Activated CD4-positive, alpha-beta T cell treated with anti-CD3 and anti-CD28 coated beads, Interleukin-2, Interleukin-6, amounts not matched to agents 100 ng/mL and 50 ng/mL, durations not matched to agents 16 hours and 8 hours (primary cell): Measurements from ENCODE around the gene PIN4.
"Not testable (repeated sequence)": the region's sequence is repeated elsewhere in the genome, so short reads cannot be mapped to it uniquely, and the experiment has no call there.

ENCODE experiments used
- DNase-seq: peaks from one replicate; pipeline ENCODE4 v3.0.0-alpha.2; 2020

The PIN4 gene

GRCh38 chrX:72202792-72203401 lies 21.3 kb downstream of the PIN4 start:
- DNase-seq, result no peak

GRCh38 chrX:72203421-72203820 lies 21.9 kb downstream of the PIN4 start:
- peak; percentile 2 for DNase-seq

DNA sequence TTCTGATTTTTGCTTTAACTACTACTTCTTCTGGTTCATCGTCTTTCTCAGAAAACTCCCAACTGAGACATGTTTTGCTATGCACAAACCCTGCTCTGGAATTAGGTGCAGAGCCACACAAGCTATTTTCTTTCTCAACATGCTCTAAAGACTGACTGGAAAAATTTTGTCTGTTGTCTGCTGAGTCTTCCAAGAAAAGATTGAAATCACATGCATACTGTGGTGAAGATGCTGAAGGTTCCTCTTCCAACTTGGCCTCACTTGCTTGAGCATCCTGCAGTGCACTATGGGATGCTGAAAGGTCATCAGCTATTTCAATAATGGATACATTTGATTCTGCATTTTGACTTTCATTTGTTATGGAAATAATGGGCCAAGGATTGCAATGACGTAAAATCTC lies 24.1 kb downstream of the PIN4 start:
- DNase-seq, result no peak

- DNase-seq, result no peak
Observed at GRCh38 chrX:72207366-72207765, 25.8 kb downstream of the PIN4 start.

DNA sequence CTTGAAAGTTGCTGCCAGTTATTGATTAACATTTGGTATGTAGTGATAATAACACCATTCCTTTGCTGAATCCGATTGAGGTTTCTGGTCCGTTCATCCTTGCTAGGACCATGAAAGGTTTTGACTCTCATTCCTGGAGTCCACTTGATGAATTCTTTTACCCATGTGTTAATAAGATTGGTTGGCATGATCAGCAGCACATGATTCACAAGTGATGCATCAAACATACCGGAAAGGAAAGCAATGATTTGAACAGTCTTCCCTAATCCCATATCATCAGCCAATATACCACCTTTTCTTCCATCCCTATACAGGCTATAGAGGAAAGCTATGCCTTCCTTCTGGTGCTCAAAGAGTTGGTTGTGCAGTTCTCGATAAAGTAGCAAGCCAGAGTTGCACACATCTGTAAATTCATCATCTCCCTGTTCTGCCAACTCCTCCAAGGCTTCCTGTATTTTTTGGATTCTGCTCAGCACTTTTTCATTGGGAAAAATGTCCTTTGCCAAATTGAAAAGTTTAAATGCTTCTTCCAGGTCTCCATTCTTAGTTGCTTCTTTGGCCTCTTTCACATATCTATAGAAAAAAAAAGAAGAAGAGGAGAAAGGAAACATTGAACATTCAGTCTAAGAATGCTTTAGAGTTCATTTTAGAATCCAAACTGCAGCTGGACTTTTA lies 26.7 kb downstream of the PIN4 start:
- DNase-seq, result no peak

GRCh38 chrX:72216973-72217372 lies 35.4 kb downstream of the PIN4 start:
- DNase-seq, result no peak

DNA sequence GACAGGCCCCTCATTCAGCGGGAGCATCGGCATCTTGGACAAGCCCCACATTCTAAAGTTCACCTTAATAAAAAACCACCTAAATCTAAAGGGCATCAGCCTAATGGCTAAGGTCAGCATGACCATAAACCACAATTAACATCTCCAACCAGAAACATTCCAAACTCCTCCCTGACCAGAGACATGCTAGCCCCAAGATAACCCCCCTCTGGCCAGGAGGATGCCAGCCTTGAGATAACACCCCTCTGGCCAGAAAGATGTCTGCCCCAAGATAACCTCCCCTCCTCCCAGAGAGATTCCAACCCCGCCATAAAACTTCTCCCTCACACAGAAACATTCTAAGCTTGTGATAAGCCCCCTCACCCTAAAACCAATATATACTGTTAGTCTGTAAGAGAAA lies 38.8 kb downstream of the PIN4 start:
- DNase-seq, result not testable (repeated sequence)

DNA sequence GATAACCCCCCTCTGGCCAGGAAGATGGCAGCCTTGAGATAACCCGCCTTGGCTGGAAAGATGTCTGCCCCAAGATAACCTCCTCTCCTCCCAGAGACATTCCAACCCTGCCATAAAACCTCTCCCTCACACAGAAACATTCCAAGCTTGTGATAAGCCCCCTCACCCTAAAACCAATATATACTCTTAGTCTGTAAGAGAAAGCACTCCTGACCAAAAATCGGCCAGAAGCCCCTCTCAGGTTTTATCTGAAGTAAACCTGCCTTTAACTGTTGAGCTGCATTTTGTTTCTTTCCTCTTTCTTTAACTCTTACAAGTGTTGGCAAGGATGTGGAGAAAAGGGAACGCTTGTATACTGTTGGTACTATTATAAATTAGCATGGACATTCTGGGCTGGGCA lies 48.7 kb downstream of the PIN4 start:
- no peak for DNase-seq

- DNase-seq, result no peak
Observed at GRCh38 chrX:72236841-72237240, 55.3 kb downstream of the PIN4 start.

GRCh38 chrX:72238183-72238582 lies 56.6 kb downstream of the PIN4 start:
- DNase-seq, result no peak

- peak; percentile 91 for DNase-seq
Observed at GRCh38 chrX:72238721-72239475, 57.3 kb downstream of the PIN4 start, which contains the start of gene ERCC6L. ERCC6L (minus strand) TSS chrX:72239027; CDS start chrX:72238911, 116 bp downstream.

DNA sequence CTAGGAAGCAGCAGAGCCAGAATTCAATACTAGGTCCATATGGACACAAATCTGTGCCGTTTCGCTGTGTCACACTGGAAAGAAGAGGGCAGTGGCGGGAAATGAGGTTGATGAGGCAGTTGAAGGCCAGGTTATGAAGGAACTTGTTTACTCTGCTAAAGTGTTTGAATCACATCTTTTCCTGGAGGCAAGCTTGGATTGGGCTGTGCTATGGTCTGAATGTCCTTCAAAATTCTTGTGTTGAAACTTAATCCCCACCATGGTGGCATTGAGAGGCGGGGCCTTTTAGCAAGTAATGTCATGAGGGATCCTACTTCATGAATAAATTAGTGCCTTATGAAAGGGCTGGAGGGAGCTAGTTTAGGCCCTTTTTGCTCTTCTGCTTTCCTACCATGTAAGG lies 59.4 kb downstream of the PIN4 start:
- DNase-seq, result no peak

DNA sequence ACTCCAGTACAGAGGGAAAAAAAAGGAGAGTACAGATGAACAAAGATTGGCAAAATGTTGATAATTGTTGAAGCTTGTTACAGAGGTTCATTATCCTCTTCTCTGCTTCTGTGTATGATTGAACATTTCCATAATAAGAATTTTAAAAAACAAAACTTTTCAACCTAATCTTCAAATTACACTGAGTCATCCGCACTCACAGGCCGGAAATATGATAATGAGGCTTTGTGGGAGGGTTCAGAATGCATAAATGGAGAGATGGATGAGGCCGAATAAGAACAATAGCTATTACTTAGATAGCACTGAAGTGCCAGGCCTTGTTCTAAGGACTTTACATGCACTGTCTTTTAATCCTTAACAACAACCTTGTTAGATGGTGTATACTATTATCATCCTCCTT lies 61.9 kb downstream of the PIN4 start:
- peak; percentile 21 for DNase-seq

- DNase-seq, result peak; percentile 62
Observed at GRCh38 chrX:72245461-72246089, 64.0 kb downstream of the PIN4 start.

- DNase-seq, result no peak
Observed at GRCh38 chrX:72247206-72247942, 65.8 kb downstream of the PIN4 start.
